ENCODE measurements around the gene UGT1A10. TPM values are rescaled to one million over a fixed set of nuclear protein-coding genes. Genes with fewer than 3 reads are reported as not detected.

UGT1A10 gene
- total RNA-seq, 1 donor = not detected

GRCh38 chr2:233689031-233689430, 52.8 kb downstream of the UGT1A10 start:
- DNase-seq (ENCODE audit: insufficient read length, low spot score, missing footprints) = no peak
- Histone ChIP-seq H4K20me1 (ENCODE audit: insufficient read depth, low read length) (no peaks in the 10 kb centered on the region), H3K4me3 (ENCODE audit: insufficient read depth, low read length) (no peak overlapping the region), H3K4me1 (ENCODE audit: insufficient read depth, low read length) (peaks cover 6% of the 10 kb centered on the region), H3K27ac (ENCODE audit: low read depth, low read length) (no peak overlapping the region), H3K79me2 (ENCODE audit: insufficient read depth, low read length) (no peaks in the 10 kb centered on the region), H3K27me3 (ENCODE audit: insufficient read depth, low read length) (peaks cover 8% of the 10 kb centered on the region), H3K4me2 (ENCODE audit: insufficient read depth, low read length) (no peak overlapping the region), H2AFZ (ENCODE audit: low read length) (no peak overlapping the region), H3K9me3 (ENCODE audit: low read depth, low read length) (no peaks in the 10 kb centered on the region), H3K36me3 (ENCODE audit: insufficient read depth, low read length) (no peaks in the 10 kb centered on the region)
- no peak for TF ChIP-seq CTCF (IDR thresholded peaks at IDR 0.05; ENCODE audit: extremely low read depth, low read depth, low read length)

- no peaks in the 10 kb centered on the region for H3K36me3 ChIP-seq (ENCODE audit: insufficient read depth, low read length)
- H2AFZ ChIP-seq (ENCODE audit: low read length) = no peak overlapping the region
- no peak overlapping the region for H3K4me3 ChIP-seq (ENCODE audit: insufficient read depth, low read length)
- no peak for DNase-seq (ENCODE audit: insufficient read length, low spot score, missing footprints)
- H3K4me2 ChIP-seq (ENCODE audit: insufficient read depth, low read length) = no peak overlapping the region
- no peak overlapping the region for H3K27ac ChIP-seq (ENCODE audit: low read depth, low read length)
- no peaks in the 10 kb centered on the region for H3K79me2 ChIP-seq (ENCODE audit: insufficient read depth, low read length)
- H3K9me3 ChIP-seq (ENCODE audit: low read depth, low read length) = no peaks in the 10 kb centered on the region
- no peak for TF ChIP-seq CTCF (IDR thresholded peaks at IDR 0.05; ENCODE audit: extremely low read depth, low read depth, low read length)
- H4K20me1 ChIP-seq (ENCODE audit: insufficient read depth, low read length) = no peaks in the 10 kb centered on the region
- peaks cover 8% of the 10 kb centered on the region for H3K27me3 ChIP-seq (ENCODE audit: insufficient read depth, low read length)
- H3K4me1 ChIP-seq (ENCODE audit: insufficient read depth, low read length) = peaks cover 6% of the 10 kb centered on the region
Measured at GRCh38 chr2:233689501-233689900, 53.3 kb downstream of the UGT1A10 start.

- no peaks in the 10 kb centered on the region for H3K9me3 ChIP-seq (ENCODE audit: low read depth, low read length)
- DNase-seq (ENCODE audit: insufficient read length, low spot score, missing footprints) = no peak
- peaks cover 6% of the 10 kb centered on the region for H3K4me1 ChIP-seq (ENCODE audit: insufficient read depth, low read length)
- H3K36me3 ChIP-seq (ENCODE audit: insufficient read depth, low read length) = no peaks in the 10 kb centered on the region
- H4K20me1 ChIP-seq (ENCODE audit: insufficient read depth, low read length) = no peaks in the 10 kb centered on the region
- no peak for TF ChIP-seq CTCF (IDR thresholded peaks at IDR 0.05; ENCODE audit: extremely low read depth, low read depth, low read length)
- H3K4me3 ChIP-seq (ENCODE audit: insufficient read depth, low read length) = no peak overlapping the region
- no peaks in the 10 kb centered on the region for H3K79me2 ChIP-seq (ENCODE audit: insufficient read depth, low read length)
- H3K27me3 ChIP-seq (ENCODE audit: insufficient read depth, low read length) = peaks cover 8% of the 10 kb centered on the region
- no peak overlapping the region for H2AFZ ChIP-seq (ENCODE audit: low read length)
- no peak overlapping the region for H3K4me2 ChIP-seq (ENCODE audit: insufficient read depth, low read length)
- no peak overlapping the region for H3K27ac ChIP-seq (ENCODE audit: low read depth, low read length)
Measured at GRCh38 chr2:233690444-233690843, 54.2 kb downstream of the UGT1A10 start.

- H3K79me2 ChIP-seq (ENCODE audit: insufficient read depth, low read length) = no peaks in the 10 kb centered on the region
- no peak overlapping the region for H2AFZ ChIP-seq (ENCODE audit: low read length)
- H3K9me3 ChIP-seq (ENCODE audit: low read depth, low read length) = no peaks in the 10 kb centered on the region
- H3K36me3 ChIP-seq (ENCODE audit: insufficient read depth, low read length) = no peaks in the 10 kb centered on the region
- TF ChIP-seq CTCF (IDR thresholded peaks at IDR 0.05; ENCODE audit: extremely low read depth, low read depth, low read length) = no peak
- H3K4me3 ChIP-seq (ENCODE audit: insufficient read depth, low read length) = no peak overlapping the region
- H3K4me1 ChIP-seq (ENCODE audit: insufficient read depth, low read length) = peaks cover 6% of the 10 kb centered on the region
- H3K27ac ChIP-seq (ENCODE audit: low read depth, low read length) = no peak overlapping the region
- peaks cover 8% of the 10 kb centered on the region for H3K27me3 ChIP-seq (ENCODE audit: insufficient read depth, low read length)
- no peak overlapping the region for H3K4me2 ChIP-seq (ENCODE audit: insufficient read depth, low read length)
- H4K20me1 ChIP-seq (ENCODE audit: insufficient read depth, low read length) = no peaks in the 10 kb centered on the region
- DNase-seq (ENCODE audit: insufficient read length, low spot score, missing footprints) = no peak
Measured at GRCh38 chr2:233691443-233692433, 55.5 kb downstream of the UGT1A10 start.

Measured in osteoblast (primary cell).